Coronary artery (tissue), 2 donors: ENCODE results near the gene PRSS36.

ENCODE experiments used
- DNase-seq: peaks from one replicate; pipeline ENCODE4 v3.0.0-alpha.2; 2017; ENCODE audit warnings: low spot score
- H3K27ac ChIP-seq, 2 donors: fragments of 200-600 bp; sonication (generic); one replicate each; pipeline ENCODE4 v1.5.1; 2016 to 2019
- H3K4me3 ChIP-seq: fragments of 200-600 bp; sonication (generic); 2 replicates; pipeline ENCODE4 v1.5.1; 2016; ENCODE audit warnings: mild to moderate bottlenecking, moderate library complexity
- CTCF ChIP-seq: fragments of 200-600 bp; sonication (generic); IDR thresholded peaks from one replicate; pipeline ENCODE4 v1.5.1; 2019; ENCODE audit warnings: antibody characterized with exemption

PRSS36 gene

GRCh38 chr16:31188450-31189411, 38.9 kb upstream of the PRSS36 start:
- no peak overlapping the region for H3K27ac ChIP-seq
- no peak for DNase-seq

GRCh38 chr16:31187808-31188189, 37.9 kb upstream of the PRSS36 start:
- Histone ChIP-seq H3K27ac (no peak overlapping the region), H3K4me3 (no peak overlapping the region)
- DNase-seq, result no peak

More at GRCh38 chr16:31188450-31189411, 38.9 kb upstream of the PRSS36 start:
- TF ChIP-seq CTCF, result no peak
- H3K4me3 ChIP-seq, result no peak overlapping the region

GRCh38 chr16:31186930-31187807, 37.3 kb upstream of the PRSS36 start:
- Histone ChIP-seq H3K27ac (no peak overlapping the region), H3K4me3 (no peak overlapping the region)
- no peak for TF ChIP-seq CTCF
- no peak for DNase-seq

More at GRCh38 chr16:31187808-31188189, 37.9 kb upstream of the PRSS36 start:
- no peak for TF ChIP-seq CTCF

- DNase-seq, result no peak
- no peak overlapping the region for H3K4me3 ChIP-seq
- no peak for TF ChIP-seq CTCF
- no peak overlapping the region for H3K27ac ChIP-seq
These were observed 36.3 kb upstream of the PRSS36 start for GRCh38 chr16:31186176-31186575.

- no peak for TF ChIP-seq CTCF
- H3K4me3 ChIP-seq, result no peak overlapping the region
- no peak overlapping the region for H3K27ac ChIP-seq
- DNase-seq, result no peak
These were observed 35.5 kb upstream of the PRSS36 start for GRCh38 chr16:31185339-31185738.

GRCh38 chr16:31184888-31185287, 35.0 kb upstream of the PRSS36 start:
- Histone ChIP-seq H3K4me3 (no peak overlapping the region), H3K27ac (no peak overlapping the region)
- no peak for DNase-seq
- no peak for TF ChIP-seq CTCF
